HG02588 (cell line): ENCODE data around the gene GJA5.

Source experiments
- ATAC-seq: cut with Tn5 transposase; IDR thresholded peaks from one replicate; pipeline ENCODE4 v1.9.1; 2021; ENCODE audit warnings: mild to moderate bottlenecking, moderate library complexity; ENCODE audit not compliant: unreplicated experiment

GJA5 gene

GRCh38 chr1:147760481-147761260 lies at the start of gene GJA5:
TSS of gene GJA5 (minus strand) at chr1:147760602. CDS start at chr1:147759238, 1,364 bp downstream.
- ATAC-seq, result no peak

GRCh38 chr1:147809236-147809635 lies 48.8 kb upstream of the GJA5 start:
- no peak for ATAC-seq

GRCh38 chr1:147808025-147808424 lies 47.6 kb upstream of the GJA5 start:
- no peak for ATAC-seq

GRCh38 chr1:147807405-147807804 lies 47.0 kb upstream of the GJA5 start:
- no peak for ATAC-seq

GRCh38 chr1:147804942-147805723 lies 44.7 kb upstream of the GJA5 start:
- ATAC-seq, result no peak

- no peak for ATAC-seq
Observed at GRCh38 chr1:147800804-147801203, 40.4 kb upstream of the GJA5 start.

GRCh38 chr1:147798731-147799130 lies 38.3 kb upstream of the GJA5 start:
- ATAC-seq, result no peak

- no peak for ATAC-seq
Observed at GRCh38 chr1:147794570-147794969, 34.2 kb upstream of the GJA5 start.

- ATAC-seq, result no peak
Observed at GRCh38 chr1:147791876-147792275, 31.5 kb upstream of the GJA5 start.

GRCh38 chr1:147787765-147788164 lies 27.4 kb upstream of the GJA5 start:
- no peak for ATAC-seq

GRCh38 chr1:147786536-147786935 lies 26.1 kb upstream of the GJA5 start:
- ATAC-seq, result no peak

GRCh38 chr1:147785794-147786506 lies 25.5 kb upstream of the GJA5 start:
- no peak for ATAC-seq

- ATAC-seq, result no peak
Observed at GRCh38 chr1:147784941-147785340, 24.5 kb upstream of the GJA5 start.

GRCh38 chr1:147781056-147781471 lies 20.7 kb upstream of the GJA5 start:
- no peak for ATAC-seq

- ATAC-seq, result no peak
Observed at GRCh38 chr1:147777694-147778093, 17.3 kb upstream of the GJA5 start.

GRCh38 chr1:147773215-147773715 lies 12.9 kb upstream of the GJA5 start:
- ATAC-seq, result no peak

- no peak for ATAC-seq
Observed at GRCh38 chr1:147772570-147772969, 12.2 kb upstream of the GJA5 start.

- ATAC-seq, result no peak
Observed at GRCh38 chr1:147771226-147772125, 11.1 kb upstream of the GJA5 start.

- no peak for ATAC-seq
Observed at GRCh38 chr1:147769106-147769505, 8.7 kb upstream of the GJA5 start.

- no peak for ATAC-seq
Observed at GRCh38 chr1:147768582-147768981, 8.2 kb upstream of the GJA5 start.
